H9 (cell line): ENCODE data around the gene SCN1A. TPM values are rescaled to one million over a fixed set of nuclear protein-coding genes. Genes with fewer than 3 reads are reported as not detected.

Experiments used
- DNase-seq: peaks from one replicate; pipeline ENCODE4 v3.0.0-alpha.2; 2017
- H2AFZ ChIP-seq: one replicate; pipeline ENCODE4 v1.6.1; 2013; ENCODE audit warnings: mild to moderate bottlenecking, low read length, control low read depth, moderate library complexity
- H2AK5ac ChIP-seq: 2 replicates; pipeline ENCODE4 v1.6.1; 2013; ENCODE audit warnings: low read length, control low read depth, mixed read lengths; ENCODE audit not compliant: insufficient read length
- H2BK120ac ChIP-seq: one replicate; pipeline ENCODE4 v1.6.1; 2013; ENCODE audit warnings: low read depth, mild to moderate bottlenecking, low read length, control low read depth, inconsistent platforms; ENCODE audit not compliant: poor library complexity, severe bottlenecking
- H2BK12ac ChIP-seq: 2 replicates; pipeline ENCODE4 v1.6.1; 2013; ENCODE audit warnings: low read length, control low read depth, mixed read lengths, low read depth; ENCODE audit not compliant: insufficient read length
- H2BK15ac ChIP-seq: 2 replicates; pipeline ENCODE4 v1.6.1; 2013; ENCODE audit warnings: low read depth, low read length, control low read depth
- H2BK20ac ChIP-seq: one replicate; pipeline ENCODE4 v1.6.1; 2013; ENCODE audit warnings: low read depth, mild to moderate bottlenecking, low read length, control low read depth, inconsistent platforms; ENCODE audit not compliant: poor library complexity, severe bottlenecking
- H2BK5ac ChIP-seq: 2 replicates; pipeline ENCODE4 v1.6.1; 2013; ENCODE audit warnings: low read length, control low read depth, mixed read lengths; ENCODE audit not compliant: insufficient read length
- H3K14ac ChIP-seq: 2 replicates; pipeline ENCODE4 v1.6.1; 2013; ENCODE audit warnings: low read length, control low read depth; ENCODE audit not compliant: insufficient read depth
- H3K18ac ChIP-seq: 2 replicates; pipeline ENCODE4 v1.6.1; 2013; ENCODE audit warnings: low read depth, mild to moderate bottlenecking, mixed read lengths, low read length, control low read depth; ENCODE audit not compliant: insufficient read length
- H3K23ac ChIP-seq: 2 replicates; pipeline ENCODE4 v1.6.1; 2013; ENCODE audit warnings: low read length, control low read depth, mixed read lengths, low read depth; ENCODE audit not compliant: insufficient read length
- H3K23me2 ChIP-seq: 2 replicates; pipeline ENCODE4 v1.6.1; 2013; ENCODE audit warnings: low read depth, mild to moderate bottlenecking, mixed read lengths, low read length, control low read depth; ENCODE audit not compliant: insufficient read length, poor library complexity, severe bottlenecking
- H3K27ac ChIP-seq: 2 replicates; pipeline ENCODE4 v1.5.1; 2013; ENCODE audit warnings: low read length, control low read depth, mixed read lengths, low read depth; ENCODE audit not compliant: insufficient read length
- H3K27me3 ChIP-seq: 2 replicates; pipeline ENCODE4 v1.6.1; 2013; ENCODE audit warnings: low read length, control low read depth, inconsistent platforms; ENCODE audit not compliant: insufficient read depth
- H3K4ac ChIP-seq: 2 replicates; pipeline ENCODE4 v1.6.1; 2013; ENCODE audit warnings: low read depth, mild to moderate bottlenecking, control low read depth, inconsistent platforms, low read length, moderate library complexity
- H3K4me1 ChIP-seq: 2 replicates; pipeline ENCODE4 v1.6.1; 2013; ENCODE audit warnings: low read length, control low read depth, inconsistent platforms; ENCODE audit not compliant: insufficient read depth
- H3K4me2 ChIP-seq: 2 replicates; pipeline ENCODE4 v1.6.1; 2013; ENCODE audit warnings: low read length, control low read depth, mixed read lengths; ENCODE audit not compliant: insufficient read length, insufficient read depth
- H3K56ac ChIP-seq: 2 replicates; pipeline ENCODE4 v1.6.1; 2013; ENCODE audit warnings: low read depth, mild to moderate bottlenecking, mixed read lengths, low read length, control low read depth; ENCODE audit not compliant: insufficient read length
- H3K79me1 ChIP-seq: 2 replicates; pipeline ENCODE4 v1.6.1; 2013; ENCODE audit warnings: low read depth, mild to moderate bottlenecking, moderate library complexity, low read length, control low read depth, inconsistent platforms; ENCODE audit not compliant: insufficient read depth, poor library complexity, severe bottlenecking
- H3K79me2 ChIP-seq: 2 replicates; pipeline ENCODE4 v1.6.1; 2013; ENCODE audit warnings: low read length, control low read depth, inconsistent platforms; ENCODE audit not compliant: insufficient read depth
- H3K9ac ChIP-seq: 2 replicates; pipeline ENCODE4 v1.6.1; 2013; ENCODE audit warnings: low read length, control low read depth, mixed read lengths; ENCODE audit not compliant: insufficient read length; ENCODE audit errors: extremely low read depth
- H3K9me3 ChIP-seq: one replicate; pipeline ENCODE4 v1.6.1; 2013; ENCODE audit warnings: low read depth, low read length, inconsistent platforms; ENCODE audit not compliant: control insufficient read depth
- H3T11ph ChIP-seq: one replicate; pipeline ENCODE4 v1.6.1; 2013; ENCODE audit warnings: mild to moderate bottlenecking, low read length, control low read depth, inconsistent platforms
- H4K20me1 ChIP-seq: one replicate; pipeline ENCODE4 v1.6.1; 2013; ENCODE audit not compliant: control insufficient read depth, insufficient read length, insufficient read depth
- H4K5ac ChIP-seq: 2 replicates; pipeline ENCODE4 v1.6.1; 2013; ENCODE audit warnings: low read depth, mild to moderate bottlenecking, mixed read lengths, low read length, control low read depth; ENCODE audit not compliant: insufficient read length
- H4K8ac ChIP-seq: replicated peaks from 2 replicates; pipeline ENCODE4 v1.6.1; 2013; ENCODE audit warnings: low read length, control low read depth, mixed read lengths, low read depth; ENCODE audit not compliant: insufficient read length
- H4K91ac ChIP-seq: 2 replicates; pipeline ENCODE4 v1.6.1; 2013; ENCODE audit warnings: low read depth, mild to moderate bottlenecking, moderate library complexity, mixed read lengths, low read length, control low read depth; ENCODE audit not compliant: insufficient read length
- H3K27ac Mint-ChIP-seq, 3 experiments: 2 replicates in 2 of 3; 3 replicates in 1 of 3; pipeline ENCODE4 v1.8.0; 2020 to 2021; ENCODE audit warnings: mixed read lengths in 3 of 3, mild to moderate bottlenecking in 1 of 3, moderate library complexity in 1 of 3
- H3K27me3 Mint-ChIP-seq: 2 replicates; pipeline ENCODE4 v1.8.0; 2021; ENCODE audit warnings: low read depth, mild to moderate bottlenecking, moderate library complexity, mixed read lengths
- H3K36me3 Mint-ChIP-seq, 3 experiments: 2 replicates in 2 of 3; 3 replicates in 1 of 3; pipeline ENCODE4 v1.8.0; 2020 to 2021; ENCODE audit warnings: low read depth in 3 of 3, mixed read lengths in 3 of 3; ENCODE audit not compliant: insufficient read depth in 1 of 3
- H3K4me1 Mint-ChIP-seq, 2 experiments: 2 replicates each; pipeline ENCODE4 v1.8.0; 2020; ENCODE audit warnings: mixed read lengths in 2 of 2
- H3K4me3 Mint-ChIP-seq, 2 experiments: 2 replicates in 1 of 2; 3 replicates in 1 of 2; pipeline ENCODE4 v1.8.0; 2020 to 2021; ENCODE audit warnings: mild to moderate bottlenecking in 2 of 2, mixed read lengths in 2 of 2, moderate library complexity in 1 of 2
- H3K9me3 Mint-ChIP-seq, 2 experiments: 2 replicates in 1 of 2; 3 replicates in 1 of 2; pipeline ENCODE4 v1.8.0; 2020; ENCODE audit warnings: mild to moderate bottlenecking in 2 of 2, mixed read lengths in 2 of 2, moderate library complexity in 1 of 2
- CTCF ChIP-seq: fragments of 200-600 bp; sonication (generic); conservative IDR thresholded peaks from 3 replicates; pipeline ENCODE4 v1.8.0; 2021; ENCODE audit warnings: antibody characterized with exemption, mild to moderate bottlenecking
- WGBS: extraction: QIAGEN DNeasy Blood & Tissue Kit; methylation state at CpG from one replicate; pipeline ENCODE4 v1.1.7; 2013; ENCODE audit warnings: missing lambda C conversion rate, low lambda C conversion rate, mixed read lengths; ENCODE audit not compliant: insufficient read length; ENCODE audit errors: extremely low coverage; 5-methylcytosine and 5-hydroxymethylcytosine counted together
- total RNA-seq: library from RNA; stranded (reverse); gene quantifications from 2 replicates; pipeline ENCODE4 v1.2.1, GENCODE V29; 2021

The SCN1A gene
- total RNA-seq, 1 experiment from 2014 or later, result 0.13 TPM

GRCh38 chr2:166060191-166060590, 67.6 kb downstream of the SCN1A start:
- Histone ChIP-seq H2BK5ac (no peak overlapping the region), H2BK120ac (no peak overlapping the region), H3K56ac (no peak overlapping the region), H4K20me1 (no peaks in the 10 kb centered on the region), H3K79me2 (no peaks in the 10 kb centered on the region), H3K14ac (no peak overlapping the region), H3K27me3 (no peaks in the 10 kb centered on the region), H3T11ph (no peak overlapping the region), H3K23ac (no peak overlapping the region), H3K4me1 (no peaks in the 10 kb centered on the region), H3K4ac (no peak overlapping the region), H3K9me3 (no peaks in the 10 kb centered on the region), H2BK12ac (no peak overlapping the region), H3K23me2 (no peaks in the 10 kb centered on the region), H2AK5ac (no peak overlapping the region), H3K27ac (no peak overlapping the region), H4K8ac (no peak overlapping the region), H3K18ac (no peak overlapping the region), H2AFZ (no peak overlapping the region), H2BK15ac (no peak overlapping the region), H4K91ac (no peak overlapping the region), H4K5ac (no peak overlapping the region), H2BK20ac (no peak overlapping the region), H3K4me2 (no peak overlapping the region), H3K79me1 (no peaks in the 10 kb centered on the region), H3K9ac (no peak overlapping the region)
- Mint-ChIP-seq H3K4me1 (no peaks in the 10 kb centered on the region), H3K4me3 (no peak overlapping the region), H3K27ac (no peak overlapping the region), H3K9me3 (no peaks in the 10 kb centered on the region), H3K27me3 (no peaks in the 10 kb centered on the region), H3K36me3 (no peaks in the 10 kb centered on the region)
- no peak for TF ChIP-seq CTCF
- DNase-seq, result no peak
- WGBS, result no CpG with 5 or more reads among the region's 4 CpGs
